CD4-positive, alpha-beta T cell treated with Interleukin-6 for 4 hours (primary cell): Measurements from ENCODE around the gene GPD1L.
"Not testable (repeated sequence)": the region's sequence is repeated elsewhere in the genome, so short reads cannot be mapped to it uniquely, and the experiment has no call there.

Experiments used
- DNase-seq: peaks from one replicate; pipeline ENCODE4 v3.0.0-alpha.2; 2020; ENCODE audit warnings: mixed read lengths

GPD1L gene

DNA sequence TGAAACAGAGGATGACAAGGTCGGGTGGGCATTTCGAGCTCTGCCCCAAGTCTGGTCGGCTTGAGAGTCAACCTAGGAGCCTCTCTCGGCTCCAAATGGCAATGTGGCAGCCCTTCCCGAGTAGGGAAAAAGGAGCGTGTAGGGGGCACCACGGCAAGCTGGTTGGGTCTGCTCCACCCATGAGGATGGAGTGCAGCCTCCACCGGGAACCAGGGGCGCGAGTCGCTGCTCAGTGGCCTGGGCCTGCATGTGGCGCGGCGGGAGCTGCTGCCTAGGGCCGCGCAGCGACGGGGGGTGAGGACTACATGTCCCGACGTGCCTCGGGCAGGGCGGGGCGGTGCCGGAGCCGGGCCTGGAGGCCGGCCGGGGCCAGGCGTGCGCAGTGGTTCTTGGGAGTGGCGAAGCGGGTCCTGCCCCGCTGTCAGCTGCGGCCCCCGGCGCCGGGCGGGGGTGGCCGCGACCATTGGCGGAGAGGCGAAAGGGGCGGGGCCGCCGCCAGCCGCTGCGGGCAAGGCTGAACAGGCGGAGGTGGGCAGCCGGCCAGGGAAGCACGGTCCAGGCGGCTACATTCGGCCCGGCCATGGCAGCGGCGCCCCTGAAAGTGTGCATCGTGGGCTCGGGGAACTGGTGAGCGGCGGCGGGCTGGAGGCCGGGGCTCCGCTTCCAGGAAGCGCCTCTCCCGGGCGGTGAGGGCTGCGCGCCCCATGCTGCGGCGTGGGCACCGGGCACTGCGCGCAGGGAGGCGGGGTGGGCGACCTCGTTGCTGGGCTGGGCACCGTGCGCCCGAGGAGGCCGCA lies at the start of gene GPD1L:
TSS of gene GPD1L (plus strand) at position 489 of the 797 bp plus-strand sequence. CDS start at position 581, 92 bp downstream.
- DNase-seq = peak; percentile 94

- DNase-seq = not testable (repeated sequence)
These were observed 48.0 kb upstream of the GPD1L start for GRCh38 chr3:32058465-32058864.

GRCh38 chr3:32062950-32063582 lies 43.4 kb upstream of the GPD1L start:
- no peak for DNase-seq

GRCh38 chr3:32066686-32067085 lies 39.7 kb upstream of the GPD1L start:
- no peak for DNase-seq

DNA sequence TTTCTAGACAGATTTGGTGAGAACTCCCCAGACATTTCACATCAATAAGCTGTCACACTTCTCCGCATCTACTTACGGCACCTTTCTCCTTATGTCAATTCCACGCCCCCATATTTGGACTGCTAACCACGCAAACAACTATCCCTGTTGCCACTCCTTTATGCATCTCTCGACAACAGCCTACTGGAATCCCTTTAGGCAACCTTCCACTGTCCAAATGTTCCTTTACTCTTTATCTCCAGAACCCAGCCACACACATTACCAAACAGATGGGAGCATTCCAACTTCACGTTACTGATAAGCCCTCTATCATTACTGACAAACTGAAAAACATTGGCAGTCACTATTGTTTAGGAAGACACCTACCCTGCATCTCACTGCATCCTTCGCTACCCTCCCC lies 32.2 kb upstream of the GPD1L start:
- DNase-seq = not testable (repeated sequence)

GRCh38 chr3:32076566-32076965 lies 29.9 kb upstream of the GPD1L start:
- DNase-seq = no peak

GRCh38 chr3:32077260-32078084 lies 28.9 kb upstream of the GPD1L start:
- no peak for DNase-seq

GRCh38 chr3:32078085-32078634 lies 28.3 kb upstream of the GPD1L start:
- no peak for DNase-seq

- DNase-seq = no peak
These were observed 27.6 kb upstream of the GPD1L start for GRCh38 chr3:32078864-32079263.

DNA sequence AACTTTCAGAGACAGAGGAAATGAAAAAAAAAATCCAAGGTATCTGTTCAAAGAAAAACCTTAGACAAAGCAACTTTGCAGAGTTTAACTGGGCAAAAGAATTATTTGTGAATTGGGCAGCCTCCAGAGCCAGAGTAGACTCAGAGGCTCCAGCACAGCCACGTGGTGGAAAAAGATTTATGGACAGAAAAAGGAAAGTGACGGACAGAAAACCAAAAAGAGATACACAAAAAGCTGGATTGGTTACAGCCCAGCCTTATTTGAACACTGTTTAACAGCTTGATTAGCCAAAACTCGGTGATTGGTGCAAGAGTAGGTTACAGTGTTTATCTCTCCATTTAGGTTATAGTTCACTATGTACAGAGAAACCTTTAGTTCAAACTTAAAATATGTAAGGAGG lies 23.7 kb upstream of the GPD1L start:
- no peak for DNase-seq

GRCh38 chr3:32083702-32084270 lies 22.6 kb upstream of the GPD1L start:
- DNase-seq = no peak

- DNase-seq = no peak
These were observed 21.6 kb upstream of the GPD1L start for GRCh38 chr3:32084870-32085269.

GRCh38 chr3:32086464-32086863 lies 20.0 kb upstream of the GPD1L start:
- no peak for DNase-seq

DNA sequence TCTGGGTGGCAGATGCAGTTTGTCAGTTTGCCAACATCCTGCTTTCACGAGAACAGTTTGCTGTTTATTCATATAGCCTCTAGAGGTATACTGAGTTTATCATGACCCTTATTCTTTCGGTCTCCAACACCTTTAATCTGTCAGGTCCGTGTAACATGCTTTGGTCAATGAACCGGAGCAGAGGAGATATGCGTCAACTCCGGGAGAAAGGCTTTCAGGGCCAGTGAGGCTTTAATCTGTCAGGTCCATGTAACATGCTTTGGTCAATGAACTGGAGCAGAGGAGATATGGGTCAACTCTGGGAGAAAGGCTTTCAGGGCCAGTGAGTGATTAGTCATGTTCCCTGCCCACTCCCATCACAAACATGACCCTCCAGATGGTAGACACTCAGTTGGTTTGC lies 16.9 kb upstream of the GPD1L start:
- no peak for DNase-seq

DNA sequence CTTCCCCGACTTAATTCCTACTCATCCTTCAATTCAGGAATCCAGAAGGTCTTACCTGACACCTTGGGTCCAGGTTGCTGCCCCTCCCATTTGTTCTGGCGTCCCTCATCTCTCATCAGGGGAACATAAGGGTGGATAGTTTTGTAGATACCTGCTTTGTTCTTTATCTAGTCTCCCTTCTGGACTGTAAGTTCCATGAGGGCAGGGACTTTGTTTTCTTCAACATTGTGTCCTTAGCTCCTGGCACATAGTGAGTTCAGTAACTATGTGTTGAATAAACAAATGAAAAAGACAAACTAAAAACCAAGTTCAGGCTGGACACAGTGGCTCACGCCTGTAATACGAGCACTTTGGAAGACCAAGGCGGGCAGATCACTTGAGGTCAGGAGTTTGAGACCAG lies 13.2 kb upstream of the GPD1L start:
- DNase-seq = no peak

- no peak for DNase-seq
These were observed 11.0 kb upstream of the GPD1L start for GRCh38 chr3:32095431-32095830.

- DNase-seq = no peak
These were observed 8.7 kb upstream of the GPD1L start for GRCh38 chr3:32097768-32098167.

- no peak for DNase-seq
These were observed 7.9 kb upstream of the GPD1L start for GRCh38 chr3:32098528-32098927.

- no peak for DNase-seq
These were observed 6.0 kb upstream of the GPD1L start for GRCh38 chr3:32100465-32100864.

DNA sequence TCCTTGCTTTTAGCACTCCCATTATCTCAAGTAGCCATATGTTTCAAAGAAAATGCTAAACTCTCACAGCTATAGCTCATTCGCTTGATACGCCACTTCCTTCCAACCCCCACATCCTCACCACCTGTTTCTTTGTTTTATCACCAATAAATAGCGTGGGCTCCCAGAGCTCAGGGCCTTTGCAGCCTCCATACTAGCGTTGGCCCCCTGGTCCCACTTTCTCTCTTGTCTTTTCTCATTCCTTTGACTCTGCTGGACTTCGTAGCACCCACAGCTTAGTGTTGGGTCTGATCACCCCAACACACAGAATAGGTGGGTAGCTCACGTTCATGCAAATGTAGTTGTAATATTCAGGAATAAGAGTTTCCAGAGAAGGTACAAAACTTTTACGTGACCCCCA lies 4.1 kb upstream of the GPD1L start:
- no peak for DNase-seq

GRCh38 chr3:32104492-32104891 lies 1.9 kb upstream of the GPD1L start:
- no peak for DNase-seq

GRCh38 chr3:32105291-32106131 lies 909 bp upstream of the GPD1L start:
- DNase-seq = no peak
